HG03108 (cell line): ENCODE measurements around the gene NTM.
"Not testable (repeated sequence)": the region's sequence is repeated elsewhere in the genome, so short reads cannot be mapped to it uniquely, and the experiment has no call there.

ENCODE experiments used
- ATAC-seq: cut with Tn5 transposase; IDR thresholded peaks from one replicate; pipeline ENCODE4 v1.9.1; 2021; ENCODE audit warnings: moderate library complexity; ENCODE audit not compliant: unreplicated experiment

Gene NTM

GRCh38 chr11:132052904-132053303 lies 682.5 kb downstream of the NTM start:
- ATAC-seq, result no peak

- ATAC-seq, result no peak
Observed at GRCh38 chr11:132054822-132055221, 684.4 kb downstream of the NTM start.

DNA sequence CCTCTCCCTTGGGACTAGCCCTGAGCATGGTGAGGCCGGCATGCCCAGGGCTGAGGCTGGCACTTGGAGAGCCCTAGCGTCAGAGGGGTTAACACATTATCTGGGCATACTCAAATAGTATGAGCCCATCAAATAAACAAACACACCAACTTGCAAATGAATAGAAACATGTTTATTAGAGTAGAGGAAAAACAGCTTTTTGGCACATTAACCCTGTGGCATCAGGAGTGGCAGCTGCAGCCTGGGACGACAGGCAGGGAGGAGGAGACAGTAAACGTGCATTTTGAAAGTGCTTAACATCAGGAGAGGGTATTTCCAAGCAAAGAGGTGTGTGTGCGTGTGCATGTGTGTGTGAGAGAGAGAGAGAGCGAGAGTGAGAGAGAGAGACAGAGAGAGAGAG lies 684.9 kb downstream of the NTM start:
- no peak for ATAC-seq

DNA sequence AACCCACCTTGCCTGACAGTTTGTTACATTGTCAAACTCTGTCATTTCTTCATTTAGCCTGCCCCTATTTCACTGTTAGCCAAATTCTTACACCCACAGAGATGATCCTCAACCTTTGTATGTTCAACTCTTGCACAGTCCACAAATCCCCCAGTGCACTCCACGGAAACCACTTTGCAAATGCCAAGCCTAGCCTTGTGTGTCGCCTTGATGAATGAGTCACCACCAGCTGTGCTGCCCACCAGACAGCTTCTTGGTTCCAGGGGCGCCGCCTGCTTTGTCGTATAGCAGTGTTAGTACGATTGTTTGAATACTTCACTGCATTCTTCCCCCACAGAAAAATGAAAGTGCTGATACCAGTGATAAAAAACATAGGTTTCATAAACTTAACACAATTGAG lies 686.3 kb downstream of the NTM start:
- no peak for ATAC-seq

DNA sequence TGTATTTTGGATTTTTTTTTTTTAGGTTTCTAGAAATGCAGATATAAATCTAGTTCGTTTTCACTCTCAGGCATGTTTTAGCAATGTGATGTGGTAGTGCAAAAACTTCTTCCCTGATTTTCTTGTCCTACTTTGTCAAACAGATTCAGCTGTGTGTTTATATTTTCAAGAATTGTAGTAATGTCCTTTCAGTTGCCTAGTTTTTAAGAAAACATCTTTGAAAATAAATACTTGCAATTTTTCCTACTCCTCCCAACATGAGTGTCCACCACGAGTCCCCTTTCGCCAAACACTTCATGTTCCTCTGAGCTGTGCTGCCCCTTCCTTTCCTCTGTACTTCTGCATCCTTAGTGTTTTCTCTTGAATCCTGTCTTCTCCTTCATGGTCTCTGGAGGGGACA lies 686.9 kb downstream of the NTM start:
- ATAC-seq, result no peak

- ATAC-seq, result no peak
Observed at GRCh38 chr11:132058211-132058772, 687.9 kb downstream of the NTM start.

GRCh38 chr11:132060567-132060966 lies 690.2 kb downstream of the NTM start:
- ATAC-seq, result no peak

DNA sequence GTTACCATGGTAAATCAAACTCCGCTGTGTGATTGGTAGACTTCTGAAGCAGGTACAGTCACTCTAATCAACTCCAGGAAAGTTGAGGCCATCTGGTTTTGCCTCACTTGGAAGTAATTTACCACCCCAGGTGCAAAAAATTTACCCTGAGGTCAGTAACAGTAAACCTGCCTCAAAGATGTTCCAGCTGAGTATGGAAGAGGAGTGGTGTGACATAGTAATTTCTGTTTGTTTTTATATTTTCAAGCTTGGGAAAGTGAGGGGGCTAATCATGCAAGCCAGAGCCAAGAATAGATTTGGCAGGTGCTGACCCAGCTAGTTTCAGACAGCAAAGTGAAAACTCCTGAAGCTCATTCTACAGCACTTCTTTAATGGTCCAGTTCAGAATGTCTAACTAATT lies 691.6 kb downstream of the NTM start:
- no peak for ATAC-seq

DNA sequence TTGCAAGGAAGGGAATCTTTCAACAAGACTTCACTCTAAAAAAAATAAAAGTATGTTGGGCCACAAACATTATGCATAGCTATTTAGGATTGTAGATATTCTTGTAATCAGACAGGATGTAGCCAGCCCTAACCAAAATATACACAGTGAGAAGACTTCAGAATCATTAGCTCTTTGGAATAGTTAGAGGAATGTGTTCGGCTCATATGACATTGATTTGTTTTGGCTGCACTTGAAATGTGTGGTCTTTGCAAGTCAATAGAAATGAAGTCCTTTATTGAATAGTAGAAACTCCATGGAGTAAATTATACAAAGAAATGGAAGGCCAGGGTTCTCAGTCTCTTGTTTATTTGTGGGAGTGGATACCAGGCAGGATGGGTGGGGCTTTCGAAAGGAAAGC lies 692.1 kb downstream of the NTM start:
- no peak for ATAC-seq

DNA sequence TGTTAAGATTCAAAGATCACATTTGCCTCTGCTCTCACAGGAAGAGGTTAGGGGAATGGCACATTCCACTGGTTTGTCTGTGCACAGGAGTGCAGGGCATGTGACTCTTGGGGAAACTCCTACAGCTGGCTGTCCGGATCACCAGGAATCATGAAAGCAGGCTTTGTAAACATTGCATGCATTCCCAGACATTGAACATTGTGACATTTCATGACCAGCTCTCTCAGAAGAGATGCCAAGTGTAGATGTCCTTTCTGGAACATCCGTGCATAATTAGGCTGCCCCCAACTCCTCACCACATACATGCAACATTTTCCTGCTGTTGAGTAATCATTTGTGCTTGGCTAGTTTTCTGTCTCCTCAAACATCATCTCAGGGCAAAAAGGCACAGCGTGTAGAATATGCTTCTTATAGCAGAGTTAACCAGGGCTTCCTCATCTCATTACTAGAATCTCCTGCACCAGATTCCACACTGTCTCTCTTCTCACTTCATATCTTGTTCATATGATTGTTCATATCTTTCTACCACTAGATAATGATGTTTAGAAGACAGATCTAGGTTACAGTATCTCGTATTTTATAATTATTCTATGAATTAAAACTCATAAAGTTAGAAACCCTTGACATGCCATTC lies 694.7 kb downstream of the NTM start:
- ATAC-seq, result no peak

GRCh38 chr11:132068556-132068955 lies 698.1 kb downstream of the NTM start:
- ATAC-seq, result no peak

DNA sequence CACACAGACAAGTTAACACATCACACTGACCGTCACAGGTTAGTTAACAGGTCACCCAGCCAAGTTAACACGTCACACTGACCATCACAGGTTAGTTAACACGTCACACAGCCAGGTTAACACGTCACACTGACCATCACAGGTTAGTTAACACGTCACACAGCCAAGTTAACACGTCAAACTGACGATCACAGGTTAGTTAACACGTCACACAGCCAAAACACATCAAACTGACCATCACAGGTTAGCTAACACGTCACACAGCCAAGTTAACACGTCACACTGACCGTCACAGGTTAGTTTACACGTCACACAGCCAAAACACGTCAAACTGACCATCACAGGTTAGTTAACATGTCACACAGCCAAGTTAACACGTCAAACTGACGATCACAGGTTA lies 699.2 kb downstream of the NTM start:
- not testable (repeated sequence) for ATAC-seq

DNA sequence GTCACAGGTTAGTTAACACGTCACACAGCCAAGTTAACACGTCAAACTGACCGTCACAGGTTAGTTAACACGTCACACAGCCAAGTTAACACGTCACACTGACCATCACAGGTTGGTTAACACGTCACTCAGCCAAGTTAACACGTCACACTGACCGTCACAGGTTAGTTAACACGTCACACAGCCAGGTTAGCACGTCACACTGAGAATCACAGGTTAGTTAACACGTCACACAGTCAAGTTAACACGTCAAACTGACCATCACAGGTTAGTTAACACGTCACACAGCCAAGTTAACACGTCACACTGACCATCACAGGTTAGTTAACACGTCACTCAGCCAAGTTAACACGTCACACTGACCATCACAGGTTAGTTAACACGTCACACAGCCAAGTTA lies 700.5 kb downstream of the NTM start:
- ATAC-seq, result not testable (repeated sequence)

DNA sequence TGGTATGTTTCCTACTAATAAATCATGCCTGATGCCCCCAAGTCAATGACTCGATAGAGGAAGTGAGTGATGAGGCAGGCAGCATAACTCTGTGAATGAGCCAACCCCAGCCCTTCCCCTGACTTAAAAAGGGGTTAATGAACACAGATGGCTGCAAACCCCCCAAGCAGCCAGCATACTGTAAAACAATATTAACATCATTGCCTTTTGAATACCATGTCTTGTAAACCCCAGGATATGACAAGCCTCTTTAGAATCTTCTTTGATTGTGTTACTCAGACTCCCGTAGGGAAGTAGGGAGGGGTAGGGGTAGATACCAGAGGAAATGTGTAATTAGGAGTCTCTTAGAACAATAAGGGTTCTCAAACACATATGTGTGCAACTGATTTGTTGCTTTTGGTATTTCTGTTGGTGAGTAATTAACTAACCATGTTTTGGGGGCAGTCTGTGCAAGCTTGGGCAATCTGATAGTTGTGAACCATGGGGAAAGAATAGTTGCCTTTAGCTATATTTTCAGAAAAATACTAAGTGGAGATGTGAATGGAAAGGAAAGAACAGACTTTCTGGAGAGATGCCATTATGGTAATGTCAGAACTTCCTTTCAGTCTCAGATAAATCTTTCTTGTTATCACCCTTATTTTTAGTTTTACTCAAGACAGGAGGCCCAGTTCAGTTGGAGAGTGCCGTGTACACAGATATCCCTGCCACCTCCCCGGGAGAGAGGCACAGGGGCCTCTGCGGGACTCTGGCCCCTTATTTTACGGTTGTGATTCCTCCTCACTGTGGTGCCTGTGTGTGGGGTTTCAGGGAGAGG lies 701.8 kb downstream of the NTM start:
- no peak for ATAC-seq

DNA sequence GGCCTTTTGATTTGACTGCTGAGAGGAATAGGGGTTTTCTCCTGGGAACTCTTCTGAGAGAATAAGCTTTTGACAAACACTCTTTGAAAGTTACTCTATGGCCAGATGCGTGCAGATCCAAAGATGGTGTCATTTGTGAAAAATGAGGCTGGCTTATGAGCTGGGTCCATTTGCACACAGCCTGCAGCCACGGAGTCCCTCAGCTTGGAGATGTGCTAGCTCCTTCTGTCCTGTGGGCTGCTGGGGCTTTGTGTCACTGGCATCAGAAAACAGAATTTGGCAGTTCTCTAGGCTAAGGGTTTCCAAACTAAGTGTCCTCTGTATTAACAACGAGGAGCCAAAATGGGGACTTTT lies 702.4 kb downstream of the NTM start:
- ATAC-seq, result no peak

DNA sequence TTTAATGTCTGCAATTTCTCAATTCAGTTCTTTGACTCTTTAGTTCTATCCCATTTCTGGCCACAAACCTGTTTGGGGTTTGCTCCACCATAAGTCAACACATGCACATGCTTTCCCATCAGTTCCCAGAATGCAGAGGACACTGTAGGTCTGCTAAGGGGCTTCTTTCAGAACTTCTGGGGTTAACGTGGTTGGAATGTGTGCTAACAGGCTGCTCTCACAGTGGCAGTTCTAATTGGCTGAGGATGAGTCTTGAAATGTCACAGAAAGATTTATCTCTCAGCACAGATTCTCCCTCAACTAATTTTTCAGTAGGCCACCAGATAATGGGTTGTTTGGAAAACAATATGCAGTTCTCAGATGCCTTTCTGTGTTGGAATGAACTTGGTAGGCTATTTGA lies 703.4 kb downstream of the NTM start:
- ATAC-seq, result no peak

DNA sequence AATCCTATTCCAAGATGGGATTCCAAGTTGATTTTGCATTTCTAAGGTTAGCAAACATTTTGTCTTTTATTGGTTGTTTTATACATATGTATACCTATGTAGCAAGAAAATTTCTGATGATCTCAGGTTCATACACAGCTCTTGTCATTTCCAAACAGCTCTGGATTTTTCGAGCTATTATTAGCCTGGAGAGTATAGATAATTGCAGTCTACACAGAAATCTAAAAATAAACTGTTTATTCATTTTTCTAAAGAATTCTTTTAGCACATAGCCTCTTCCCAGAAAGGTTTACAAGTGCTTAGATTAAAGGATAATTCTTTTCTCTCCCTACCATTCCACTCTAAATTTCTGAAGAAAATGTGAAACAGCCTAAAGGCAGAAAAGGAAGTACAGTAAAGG lies 705.0 kb downstream of the NTM start:
- ATAC-seq, result no peak

GRCh38 chr11:132077416-132077815 lies 707.0 kb downstream of the NTM start:
- no peak for ATAC-seq

DNA sequence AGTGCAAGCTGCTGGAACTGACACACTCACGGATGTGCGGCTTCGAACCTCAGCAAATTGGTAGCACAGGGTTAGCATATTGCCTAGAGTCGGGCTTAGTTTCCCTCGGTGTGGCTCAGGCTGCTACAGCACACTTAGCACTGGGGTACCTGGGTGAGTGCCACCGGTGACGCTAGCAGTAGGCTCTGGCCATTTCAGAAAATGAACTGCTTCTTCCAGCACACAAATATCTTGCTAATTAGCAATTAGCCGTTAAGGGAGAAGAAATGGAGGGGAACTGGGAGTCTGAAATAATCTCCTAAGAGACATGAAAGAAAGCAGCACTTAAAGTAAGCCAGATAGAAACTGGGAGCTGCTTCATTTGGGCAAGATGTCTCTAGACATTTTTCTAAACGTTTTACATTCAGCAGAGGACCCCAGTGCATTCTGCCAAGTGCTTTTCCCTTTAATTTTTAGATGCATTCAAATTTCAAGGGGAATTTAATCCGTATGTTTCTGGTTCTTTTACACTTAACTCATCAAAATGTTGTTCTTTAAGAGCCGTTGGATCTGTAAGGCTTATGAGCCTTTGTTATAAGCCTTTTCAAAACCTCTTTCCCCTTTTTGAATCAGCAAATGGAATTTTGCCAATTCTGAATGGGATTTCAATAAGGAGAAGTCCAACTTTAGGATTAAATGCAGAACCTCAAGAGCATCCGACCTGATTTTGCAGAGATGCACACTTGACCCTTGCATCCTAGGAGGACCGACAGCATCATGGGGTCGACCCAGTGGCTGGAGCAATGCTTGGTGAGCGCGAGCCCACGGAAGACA lies 708.1 kb downstream of the NTM start:
- ATAC-seq, result no peak

DNA sequence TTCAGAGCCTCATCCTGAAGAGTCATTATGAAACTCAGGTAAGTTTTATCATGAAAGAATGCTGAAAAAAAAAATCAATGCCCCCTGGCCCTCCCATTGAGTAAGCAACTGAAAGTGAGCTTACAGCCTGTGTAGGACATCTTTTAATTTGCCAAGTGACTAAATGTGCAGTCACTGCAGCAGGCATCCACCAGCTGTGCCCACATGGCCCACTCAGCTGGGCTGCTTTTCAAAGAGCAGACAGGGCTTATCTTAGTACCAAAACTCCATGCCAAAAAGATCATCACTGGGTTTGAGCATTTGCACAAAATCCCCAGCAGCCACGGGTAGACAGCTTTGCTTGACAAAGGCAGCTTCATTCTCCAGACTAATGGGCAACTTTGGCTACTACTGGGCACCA lies 709.7 kb downstream of the NTM start:
- no peak for ATAC-seq

GRCh38 chr11:132082566-132082965 lies 712.2 kb downstream of the NTM start:
- no peak for ATAC-seq

GRCh38 chr11:132084433-132084832 lies 714.0 kb downstream of the NTM start:
- no peak for ATAC-seq
